Fibroblast of lung (primary cell): ENCODE measurements around the gene ZNF410. TPM values are rescaled to one million over a fixed set of nuclear protein-coding genes. Genes with fewer than 3 reads are reported as not detected.

Source experiments
- DNase-seq, 2 donors: peaks; one replicate each; pipeline versions ENCODE4 v3.0.0 to v3.0.0-alpha.2; 2010; ENCODE audit warnings: low read depth in 2 of 2
- H2AFZ ChIP-seq: 2 replicates; pipeline ENCODE4 v1.5.1; 2012; ENCODE audit warnings: low read length, control low read depth, inconsistent platforms
- H3K27ac ChIP-seq: 2 replicates; pipeline ENCODE4 v1.5.1; 2011; ENCODE audit warnings: low read length, control low read depth; ENCODE audit not compliant: insufficient read depth
- H3K27me3 ChIP-seq: 2 replicates; pipeline ENCODE4 v1.5.1; 2011; ENCODE audit warnings: mild to moderate bottlenecking, low read length; ENCODE audit not compliant: control insufficient read depth, insufficient read depth
- H3K36me3 ChIP-seq: 2 replicates; pipeline ENCODE4 v1.5.1; 2011; ENCODE audit warnings: low read length; ENCODE audit not compliant: control insufficient read depth, insufficient read depth
- H3K4me1 ChIP-seq: 2 replicates; pipeline ENCODE4 v1.5.1; 2011; ENCODE audit warnings: low read length; ENCODE audit not compliant: control insufficient read depth, insufficient read depth; ENCODE audit errors: extremely low read depth
- H3K4me2 ChIP-seq: 2 replicates; pipeline ENCODE4 v1.5.1; 2011; ENCODE audit warnings: low read length, control low read depth; ENCODE audit not compliant: insufficient read depth; ENCODE audit errors: extremely low read depth
- H3K4me3 ChIP-seq, 4 experiments: fragments of 200-600 bp in 1 of 4; sonication (generic) in 1 of 4; replicated peaks in 1 of 4; 2 replicates each; pipeline ENCODE4 v1.5.1; 2011 to 2016; ENCODE audit warnings: low read length in 4 of 4, low read depth in 3 of 4, mild to moderate bottlenecking in 3 of 4, control low read depth in 2 of 4, inconsistent platforms in 1 of 4, mixed read lengths in 1 of 4; ENCODE audit not compliant: insufficient read depth in 1 of 4; ENCODE audit errors: control extremely low read depth in 1 of 4
- H3K79me2 ChIP-seq: 2 replicates; pipeline ENCODE4 v1.5.1; 2012; ENCODE audit warnings: mild to moderate bottlenecking, low read length, inconsistent platforms; ENCODE audit not compliant: control insufficient read depth, insufficient read depth
- H3K9ac ChIP-seq: 2 replicates; pipeline ENCODE4 v1.5.1; 2011; ENCODE audit warnings: mild to moderate bottlenecking, low read length, control low read depth; ENCODE audit not compliant: insufficient read depth
- H3K9me3 ChIP-seq: 2 replicates; pipeline ENCODE4 v1.5.1; 2012; ENCODE audit warnings: low read depth, low read length; ENCODE audit not compliant: control insufficient read depth, insufficient read depth
- H4K20me1 ChIP-seq: 2 replicates; pipeline ENCODE4 v1.5.1; 2011; ENCODE audit warnings: low read length; ENCODE audit not compliant: control insufficient read depth, insufficient read depth; ENCODE audit errors: extremely low read depth
- CTCF ChIP-seq, 2 donors: IDR thresholded peaks in 1 of 2; conservative IDR thresholded peaks in 1 of 2; 1 replicate in 1 of 2; 2 replicates in 1 of 2; pipeline ENCODE4 v1.5.1; 2011 to 2012; ENCODE audit warnings: low read length in 2 of 2, control low read depth in 1 of 2, inconsistent platforms in 1 of 2, low read depth in 1 of 2, mild to moderate bottlenecking in 1 of 2
- EZH2 ChIP-seq: IDR thresholded peaks from 2 replicates; pipeline ENCODE4 v1.5.1; 2012; ENCODE audit warnings: low read length, control low read depth, mild to moderate bottlenecking; ENCODE audit errors: missing control alignments
- polyA plus RNA-seq, 2 donors: library from polyadenylated mRNA; depleted of rRNA in 1 of 2; stranded (reverse) in 1 of 2; unstranded in 1 of 2; fragments of >200 nt; gene quantifications; 2 replicates each; pipeline ENCODE4 v1.2.1, GENCODE V29; 2011 to 2012; ENCODE audit warnings: missing spikeins in 1 of 2
- total RNA-seq: library from RNA; depleted of rRNA; stranded (reverse); fragments of >200 nt; gene quantifications from 2 replicates; pipeline ENCODE4 v1.2.1, GENCODE V29; 2014

Gene ZNF410
- total and polyA plus RNA-seq, 2 donors (not counting 1 experiment from before 2014, with no cell fraction given): 46.5 to 80.4 TPM

GRCh38 chr14:73861073-73861472, 25.6 kb upstream of the ZNF410 start:
- Histone ChIP-seq H3K79me2 (no peaks in the 10 kb centered on the region), H3K4me1 (no peaks in the 10 kb centered on the region), H3K36me3 (peaks cover 2% of the 10 kb centered on the region), H2AFZ (no peak overlapping the region), H3K9me3 (no peaks in the 10 kb centered on the region), H3K4me3 (no peak overlapping the region), H3K27me3 (no peaks in the 10 kb centered on the region), H4K20me1 (no peaks in the 10 kb centered on the region), H3K27ac (no peak overlapping the region), H3K4me2 (no peak overlapping the region), H3K9ac (no peak overlapping the region)
- DNase-seq: no peak
- TF ChIP-seq CTCF (conservative IDR thresholded peaks at IDR 0.05 in 1 of 2, IDR thresholded peaks at IDR 0.05 in 1 of 2; ENCODE audit: low read depth in 1 of 2, low read length in 2 of 2): no peak
- no peak for TF ChIP-seq EZH2

- no peak overlapping the region for H3K4me2 ChIP-seq
- no peak overlapping the region for H3K4me3 ChIP-seq
- H2AFZ ChIP-seq: no peak overlapping the region
- no peaks in the 10 kb centered on the region for H3K27me3 ChIP-seq
- H3K36me3 ChIP-seq: peaks cover 2% of the 10 kb centered on the region
- no peak overlapping the region for H3K9ac ChIP-seq
- no peaks in the 10 kb centered on the region for H4K20me1 ChIP-seq
- H3K4me1 ChIP-seq: no peaks in the 10 kb centered on the region
- no peak for DNase-seq
- H3K79me2 ChIP-seq: no peaks in the 10 kb centered on the region
- TF ChIP-seq EZH2 (no peak), CTCF (conservative IDR thresholded peaks at IDR 0.05 in 1 of 2, IDR thresholded peaks at IDR 0.05 in 1 of 2; ENCODE audit: low read depth in 1 of 2, low read length in 2 of 2) (no peak)
- no peaks in the 10 kb centered on the region for H3K9me3 ChIP-seq
- H3K27ac ChIP-seq: no peak overlapping the region
Measured at GRCh38 chr14:73862480-73862879, 24.2 kb upstream of the ZNF410 start.

- Histone ChIP-seq H3K9me3 (no peaks in the 10 kb centered on the region), H3K27ac (no peak overlapping the region), H3K4me3 (no peak overlapping the region), H2AFZ (no peak overlapping the region), H3K36me3 (peaks cover 2% of the 10 kb centered on the region), H3K79me2 (no peaks in the 10 kb centered on the region), H4K20me1 (no peaks in the 10 kb centered on the region), H3K4me2 (no peak overlapping the region), H3K9ac (no peak overlapping the region), H3K4me1 (no peaks in the 10 kb centered on the region), H3K27me3 (no peaks in the 10 kb centered on the region)
- TF ChIP-seq CTCF (conservative IDR thresholded peaks at IDR 0.05 in 1 of 2, IDR thresholded peaks at IDR 0.05 in 1 of 2; ENCODE audit: low read depth in 1 of 2, low read length in 2 of 2) (no peak), EZH2 (no peak)
- DNase-seq: no peak
Measured at GRCh38 chr14:73863209-73863608, 23.4 kb upstream of the ZNF410 start.
